ENCODE data around the gene PALM.

Gene PALM

GRCh38 chr19:788686-788982, 79.9 kb downstream of the PALM start:
- no peak for DNase-seq

GRCh38 chr19:788983-789700, 80.4 kb downstream of the PALM start:
- no peak for DNase-seq

- DNase-seq = no peak
Measured at GRCh38 chr19:789701-790060, 80.9 kb downstream of the PALM start.

GRCh38 chr19:791007-791566, 82.4 kb downstream of the PALM start:
- no peak for DNase-seq

- DNase-seq = no peak
Measured at GRCh38 chr19:791567-792305, 83.0 kb downstream of the PALM start.

GRCh38 chr19:792306-792885, 83.7 kb downstream of the PALM start:
- no peak for DNase-seq

GRCh38 chr19:793806-794205, 85.1 kb downstream of the PALM start:
- DNase-seq = no peak

- no peak for DNase-seq
Measured at GRCh38 chr19:795073-795611, 86.4 kb downstream of the PALM start.

GRCh38 chr19:795691-796581, 87.2 kb downstream of the PALM start:
- no peak for DNase-seq

GRCh38 chr19:796692-797527, 88.2 kb downstream of the PALM start, which contains the start of gene PTBP1:
TSS of gene PTBP1 (plus strand) at chr19:797452. CDS start at chr19:797498, 46 bp downstream.
- DNase-seq = peak; percentile 100

Measured in NCI-H774 (cell line).